ENCODE data around the gene ZNF536. TPM values are rescaled to one million over a fixed set of nuclear protein-coding genes. Genes with fewer than 3 reads are reported as not detected.

Gene ZNF536
- total and polyA plus RNA-seq, 9 of the 15 experiments (the other 6 are each of a cell fraction or from before 2014, with no cell fraction given), result not detected

DNA sequence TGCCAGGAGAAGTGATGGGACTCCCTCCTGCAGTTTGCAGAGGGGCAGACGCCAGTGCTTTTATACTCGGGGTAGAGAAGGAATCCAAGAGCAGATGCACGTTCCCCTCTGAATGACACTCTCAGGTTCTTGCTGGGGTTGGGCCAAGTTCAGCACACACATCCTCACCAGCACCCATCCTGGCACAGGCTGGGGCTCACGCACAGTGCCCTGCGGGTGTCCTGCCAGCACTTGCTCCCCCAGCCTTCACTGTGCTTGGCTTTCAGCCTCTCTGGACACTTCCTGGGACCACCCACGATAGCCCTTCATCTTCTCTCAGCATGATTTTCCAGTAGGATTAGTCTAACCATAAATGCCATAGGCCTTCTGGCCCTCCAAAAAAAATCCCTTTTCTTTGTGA is 158.6 kb downstream of the ZNF536 start:
- Histone ChIP-seq H2AFZ (ENCODE audit: low read depth, low read length) (no peak overlapping the region), H3K9me1 (ENCODE audit: control insufficient read depth, insufficient read depth, low read length) (no peaks in the 10 kb centered on the region), H3K4me1 (replicated peaks in 1 of 2; ENCODE audit: control insufficient read depth in 2 of 2, insufficient read depth in 2 of 2, low read length in 2 of 2) (no peaks in the 10 kb centered on the region), H4K20me1 (replicated peaks; ENCODE audit: control insufficient read depth, insufficient read depth, low read length) (no peaks in the 10 kb centered on the region), H3K4me2 (ENCODE audit: insufficient read depth, low read length) (no peak overlapping the region), H3K4me3 (no peak overlapping the region), H3K9ac (ENCODE audit: insufficient read depth in 1 of 2, low read depth in 2 of 2, low read length in 2 of 2) (no peak overlapping the region), H3K79me2 (ENCODE audit: control insufficient read depth, insufficient read depth, low read length) (no peaks in the 10 kb centered on the region), H3K9me3 (replicated peaks; ENCODE audit: control insufficient read depth, insufficient read depth, low read depth, low read length) (no peaks in the 10 kb centered on the region), H3K27me3 (ENCODE audit: control insufficient read depth in 2 of 2, insufficient read depth in 2 of 2, low read length in 2 of 2) (peaks cover 4 to 13% of the 10 kb centered on the region in 2 experiments; a peak in 3 of 5 replicates), H3K27ac (ENCODE audit: extremely low read depth, low read depth, low read length) (no peak overlapping the region), H3K36me3 (ENCODE audit: control insufficient read depth, insufficient read depth, low read length) (no peaks in the 10 kb centered on the region)
- ATAC-seq (no peak), FAIRE-seq (no peak), DNase-seq (ENCODE audit: extremely low read depth in 1 of 4, low spot score in 3 of 4) (no peak)
- no TSS peak for BruUV-seq (replicated peaks)
- POLR2A ChIA-PET, result no interaction called here
- intact Hi-C loops (cut with micrococcal nuclease) (no loop called here), in situ Hi-C loops (cut with MboI) (no loop called here)
- 0% methylated on average over 6 of the region's 6 CpGs for WGBS (ENCODE audit: insufficient coverage, low coverage, missing lambda C conversion rate)
- CTCF ChIA-PET (ENCODE audit: low intra/inter-chr PET ratio), result no interaction called here
- TF ChIP-seq, protein P1, sequence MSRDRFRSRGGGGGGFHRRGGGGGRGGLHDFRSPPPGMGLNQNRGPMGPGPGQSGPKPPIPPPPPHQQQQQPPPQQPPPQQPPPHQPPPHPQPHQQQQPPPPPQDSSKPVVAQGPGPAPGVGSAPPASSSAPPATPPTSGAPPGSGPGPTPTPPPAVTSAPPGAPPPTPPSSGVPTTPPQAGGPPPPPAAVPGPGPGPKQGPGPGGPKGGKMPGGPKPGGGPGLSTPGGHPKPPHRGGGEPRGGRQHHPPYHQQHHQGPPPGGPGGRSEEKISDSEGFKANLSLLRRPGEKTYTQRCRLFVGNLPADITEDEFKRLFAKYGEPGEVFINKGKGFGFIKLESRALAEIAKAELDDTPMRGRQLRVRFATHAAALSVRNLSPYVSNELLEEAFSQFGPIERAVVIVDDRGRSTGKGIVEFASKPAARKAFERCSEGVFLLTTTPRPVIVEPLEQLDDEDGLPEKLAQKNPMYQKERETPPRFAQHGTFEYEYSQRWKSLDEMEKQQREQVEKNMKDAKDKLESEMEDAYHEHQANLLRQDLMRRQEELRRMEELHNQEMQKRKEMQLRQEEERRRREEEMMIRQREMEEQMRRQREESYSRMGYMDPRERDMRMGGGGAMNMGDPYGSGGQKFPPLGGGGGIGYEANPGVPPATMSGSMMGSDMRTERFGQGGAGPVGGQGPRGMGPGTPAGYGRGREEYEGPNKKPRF (IDR thresholded peaks at IDR 0.05; ENCODE audit: low read depth, low read length), result no peak
- no peak for TF ChIP-seq NR3C1 (CRISPR knock-in tag; IDR thresholded peaks at IDR 0.05)
- TF ChIP-seq, protein P2, sequence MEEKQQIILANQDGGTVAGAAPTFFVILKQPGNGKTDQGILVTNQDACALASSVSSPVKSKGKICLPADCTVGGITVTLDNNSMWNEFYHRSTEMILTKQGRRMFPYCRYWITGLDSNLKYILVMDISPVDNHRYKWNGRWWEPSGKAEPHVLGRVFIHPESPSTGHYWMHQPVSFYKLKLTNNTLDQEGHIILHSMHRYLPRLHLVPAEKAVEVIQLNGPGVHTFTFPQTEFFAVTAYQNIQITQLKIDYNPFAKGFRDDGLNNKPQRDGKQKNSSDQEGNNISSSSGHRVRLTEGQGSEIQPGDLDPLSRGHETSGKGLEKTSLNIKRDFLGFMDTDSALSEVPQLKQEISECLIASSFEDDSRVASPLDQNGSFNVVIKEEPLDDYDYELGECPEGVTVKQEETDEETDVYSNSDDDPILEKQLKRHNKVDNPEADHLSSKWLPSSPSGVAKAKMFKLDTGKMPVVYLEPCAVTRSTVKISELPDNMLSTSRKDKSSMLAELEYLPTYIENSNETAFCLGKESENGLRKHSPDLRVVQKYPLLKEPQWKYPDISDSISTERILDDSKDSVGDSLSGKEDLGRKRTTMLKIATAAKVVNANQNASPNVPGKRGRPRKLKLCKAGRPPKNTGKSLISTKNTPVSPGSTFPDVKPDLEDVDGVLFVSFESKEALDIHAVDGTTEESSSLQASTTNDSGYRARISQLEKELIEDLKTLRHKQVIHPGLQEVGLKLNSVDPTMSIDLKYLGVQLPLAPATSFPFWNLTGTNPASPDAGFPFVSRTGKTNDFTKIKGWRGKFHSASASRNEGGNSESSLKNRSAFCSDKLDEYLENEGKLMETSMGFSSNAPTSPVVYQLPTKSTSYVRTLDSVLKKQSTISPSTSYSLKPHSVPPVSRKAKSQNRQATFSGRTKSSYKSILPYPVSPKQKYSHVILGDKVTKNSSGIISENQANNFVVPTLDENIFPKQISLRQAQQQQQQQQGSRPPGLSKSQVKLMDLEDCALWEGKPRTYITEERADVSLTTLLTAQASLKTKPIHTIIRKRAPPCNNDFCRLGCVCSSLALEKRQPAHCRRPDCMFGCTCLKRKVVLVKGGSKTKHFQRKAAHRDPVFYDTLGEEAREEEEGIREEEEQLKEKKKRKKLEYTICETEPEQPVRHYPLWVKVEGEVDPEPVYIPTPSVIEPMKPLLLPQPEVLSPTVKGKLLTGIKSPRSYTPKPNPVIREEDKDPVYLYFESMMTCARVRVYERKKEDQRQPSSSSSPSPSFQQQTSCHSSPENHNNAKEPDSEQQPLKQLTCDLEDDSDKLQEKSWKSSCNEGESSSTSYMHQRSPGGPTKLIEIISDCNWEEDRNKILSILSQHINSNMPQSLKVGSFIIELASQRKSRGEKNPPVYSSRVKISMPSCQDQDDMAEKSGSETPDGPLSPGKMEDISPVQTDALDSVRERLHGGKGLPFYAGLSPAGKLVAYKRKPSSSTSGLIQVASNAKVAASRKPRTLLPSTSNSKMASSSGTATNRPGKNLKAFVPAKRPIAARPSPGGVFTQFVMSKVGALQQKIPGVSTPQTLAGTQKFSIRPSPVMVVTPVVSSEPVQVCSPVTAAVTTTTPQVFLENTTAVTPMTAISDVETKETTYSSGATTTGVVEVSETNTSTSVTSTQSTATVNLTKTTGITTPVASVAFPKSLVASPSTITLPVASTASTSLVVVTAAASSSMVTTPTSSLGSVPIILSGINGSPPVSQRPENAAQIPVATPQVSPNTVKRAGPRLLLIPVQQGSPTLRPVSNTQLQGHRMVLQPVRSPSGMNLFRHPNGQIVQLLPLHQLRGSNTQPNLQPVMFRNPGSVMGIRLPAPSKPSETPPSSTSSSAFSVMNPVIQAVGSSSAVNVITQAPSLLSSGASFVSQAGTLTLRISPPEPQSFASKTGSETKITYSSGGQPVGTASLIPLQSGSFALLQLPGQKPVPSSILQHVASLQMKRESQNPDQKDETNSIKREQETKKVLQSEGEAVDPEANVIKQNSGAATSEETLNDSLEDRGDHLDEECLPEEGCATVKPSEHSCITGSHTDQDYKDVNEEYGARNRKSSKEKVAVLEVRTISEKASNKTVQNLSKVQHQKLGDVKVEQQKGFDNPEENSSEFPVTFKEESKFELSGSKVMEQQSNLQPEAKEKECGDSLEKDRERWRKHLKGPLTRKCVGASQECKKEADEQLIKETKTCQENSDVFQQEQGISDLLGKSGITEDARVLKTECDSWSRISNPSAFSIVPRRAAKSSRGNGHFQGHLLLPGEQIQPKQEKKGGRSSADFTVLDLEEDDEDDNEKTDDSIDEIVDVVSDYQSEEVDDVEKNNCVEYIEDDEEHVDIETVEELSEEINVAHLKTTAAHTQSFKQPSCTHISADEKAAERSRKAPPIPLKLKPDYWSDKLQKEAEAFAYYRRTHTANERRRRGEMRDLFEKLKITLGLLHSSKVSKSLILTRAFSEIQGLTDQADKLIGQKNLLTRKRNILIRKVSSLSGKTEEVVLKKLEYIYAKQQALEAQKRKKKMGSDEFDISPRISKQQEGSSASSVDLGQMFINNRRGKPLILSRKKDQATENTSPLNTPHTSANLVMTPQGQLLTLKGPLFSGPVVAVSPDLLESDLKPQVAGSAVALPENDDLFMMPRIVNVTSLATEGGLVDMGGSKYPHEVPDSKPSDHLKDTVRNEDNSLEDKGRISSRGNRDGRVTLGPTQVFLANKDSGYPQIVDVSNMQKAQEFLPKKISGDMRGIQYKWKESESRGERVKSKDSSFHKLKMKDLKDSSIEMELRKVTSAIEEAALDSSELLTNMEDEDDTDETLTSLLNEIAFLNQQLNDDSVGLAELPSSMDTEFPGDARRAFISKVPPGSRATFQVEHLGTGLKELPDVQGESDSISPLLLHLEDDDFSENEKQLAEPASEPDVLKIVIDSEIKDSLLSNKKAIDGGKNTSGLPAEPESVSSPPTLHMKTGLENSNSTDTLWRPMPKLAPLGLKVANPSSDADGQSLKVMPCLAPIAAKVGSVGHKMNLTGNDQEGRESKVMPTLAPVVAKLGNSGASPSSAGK (IDR thresholded peaks at IDR 0.05), result no peak
- no peak for TF ChIP-seq HDAC6 (IDR thresholded peaks at IDR 0.05; ENCODE audit: low read depth, low read length)
- no peak for TF ChIP-seq ZNF77 (CRISPR knock-in tag; IDR thresholded peaks at IDR 0.05)
- TF ChIP-seq, protein P3, sequence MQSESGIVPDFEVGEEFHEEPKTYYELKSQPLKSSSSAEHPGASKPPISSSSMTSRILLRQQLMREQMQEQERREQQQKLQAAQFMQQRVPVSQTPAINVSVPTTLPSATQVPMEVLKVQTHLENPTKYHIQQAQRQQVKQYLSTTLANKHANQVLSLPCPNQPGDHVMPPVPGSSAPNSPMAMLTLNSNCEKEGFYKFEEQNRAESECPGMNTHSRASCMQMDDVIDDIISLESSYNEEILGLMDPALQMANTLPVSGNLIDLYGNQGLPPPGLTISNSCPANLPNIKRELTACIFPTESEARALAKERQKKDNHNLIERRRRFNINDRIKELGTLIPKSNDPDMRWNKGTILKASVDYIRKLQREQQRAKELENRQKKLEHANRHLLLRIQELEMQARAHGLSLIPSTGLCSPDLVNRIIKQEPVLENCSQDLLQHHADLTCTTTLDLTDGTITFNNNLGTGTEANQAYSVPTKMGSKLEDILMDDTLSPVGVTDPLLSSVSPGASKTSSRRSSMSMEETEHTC (IDR thresholded peaks at IDR 0.05), result no peak
